Erythroblast (primary cell): ENCODE results near the gene ARMC12.

ENCODE experiments used
- GATA1 ChIP-seq: IDR thresholded peaks from 2 replicates; pipeline ENCODE4 v1.6.1; 2011; ENCODE audit warnings: low read depth, mild to moderate bottlenecking, control low read depth, low read length, moderate library complexity
- POLR2A ChIP-seq: IDR thresholded peaks from 2 replicates; pipeline ENCODE4 v1.6.1; 2011; ENCODE audit warnings: mild to moderate bottlenecking, low read length

GRCh38 chr6:35713006-35713767 is 23.6 kb upstream of the ARMC12 start:
- no peak for TF ChIP-seq POLR2A
- TF ChIP-seq GATA1 = no peak
